Lower leg skin (tissue), 4 donors: ENCODE results near the gene SKIC2. TPM values are rescaled to one million over a fixed set of nuclear protein-coding genes. Genes with fewer than 3 reads are reported as not detected.
"Not testable (repeated sequence)": the region's sequence is repeated elsewhere in the genome, so short reads cannot be mapped to it uniquely, and the experiment has no call there.

Source experiments
- DNase-seq, 2 donors: peaks; one replicate each; pipeline ENCODE4 v3.0.0-alpha.2; 2019; ENCODE audit warnings: low spot score in 2 of 2
- H3K4me3 ChIP-seq: fragments of 200-600 bp; sonication (generic); 2 replicates; pipeline ENCODE4 v1.5.1; 2017; ENCODE audit warnings: mild to moderate bottlenecking, low read depth; ENCODE audit not compliant: poor library complexity, severe bottlenecking
- WGBS, 2 donors: methylation state at CpG; one replicate each; pipeline ENCODE4 v1.1.5; 2018; 5-methylcytosine and 5-hydroxymethylcytosine counted together
- intact Hi-C: fragments of 100-400 bp; cut with DNase I; formaldehyde crosslinking; loops from one replicate; pipeline ENCODE4 v1.15.0; 2023; ENCODE audit warnings: low total_unique reads
- microRNA counts, 2 donors: library from miRNA; unstranded; fragments of <30 nt; microRNA quantifications; one replicate each; lab custom pipeline; 2016
- microRNA-seq, 2 donors: library from miRNA; unstranded; fragments of <30 nt; microRNA quantifications; one replicate each; pipeline ENCODE4, GENCODE V29; 2016; ENCODE audit warnings: borderline replicate concordance in 2 of 2, borderline number of aligned reads in 1 of 2
- total RNA-seq, 4 donors: library from RNA; depleted of rRNA; stranded (reverse); fragments of >200 nt; gene quantifications; one replicate each; pipeline ENCODE4 v1.1.0, GENCODE V29; 2016

SKIC2 gene
- total RNA-seq, 4 donors from 2014 or later: 23.3 to 57.8 (median 32.3) TPM

DNA sequence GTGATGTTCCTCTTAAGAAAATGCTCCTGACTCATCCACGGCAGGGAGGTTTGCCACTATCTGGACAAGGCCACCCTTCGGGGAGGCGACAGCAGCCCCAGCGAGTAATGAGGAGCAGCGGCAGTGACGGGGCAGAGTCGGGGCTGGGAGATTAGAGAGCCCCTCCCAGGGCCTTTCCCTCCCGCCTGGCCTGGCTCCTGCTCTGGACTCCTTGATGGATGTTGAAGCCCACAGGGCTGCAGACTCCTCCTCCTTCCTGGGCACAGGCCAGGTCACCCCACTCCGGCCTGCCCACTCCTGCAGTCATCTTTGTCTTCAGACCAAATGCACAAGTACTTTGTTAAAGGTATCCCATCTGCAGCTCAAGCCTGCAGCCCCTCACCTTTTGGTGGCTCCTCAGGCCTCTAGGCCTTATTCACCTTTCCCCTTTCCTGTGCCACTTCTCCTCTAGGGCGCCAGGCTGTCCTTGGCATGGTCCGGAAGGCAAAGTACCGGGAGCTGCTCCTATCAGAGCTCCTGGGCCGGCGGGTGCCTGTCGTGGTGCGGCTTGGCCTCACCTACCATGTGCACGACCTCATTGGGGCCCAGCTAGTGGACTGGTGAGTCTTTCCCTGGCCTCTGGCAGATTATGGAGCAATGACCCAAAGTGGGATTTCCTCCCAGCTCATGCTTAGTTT is 54.1 kb downstream of the SKIC2 start:
- WGBS, 2 donors: 74 to 88% methylated on average over 17 of the region's 17 CpGs

DNA sequence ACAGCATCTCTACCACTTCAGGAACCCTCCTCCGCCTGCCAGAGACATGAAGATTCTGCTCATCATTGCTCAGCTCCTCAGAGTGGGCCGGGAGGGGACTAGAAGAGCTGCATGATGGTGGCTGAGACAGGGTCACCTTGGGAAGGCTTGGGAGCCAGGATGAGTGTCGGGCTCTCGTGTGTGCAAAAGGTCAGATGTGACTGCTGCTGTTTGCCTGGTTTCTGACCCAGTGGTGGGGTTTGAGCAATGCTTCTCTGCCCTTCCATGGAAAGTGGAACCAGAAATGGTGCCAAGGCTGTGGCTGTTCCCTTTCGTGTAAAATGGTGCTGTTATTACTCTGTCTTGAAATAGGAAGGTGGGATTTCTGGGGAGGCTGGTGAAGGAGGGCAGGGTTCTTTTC is 54.8 kb downstream of the SKIC2 start:
- H3K4me3 ChIP-seq, intact Hi-C loops, DNase-seq: not testable (repeated sequence)
- WGBS, 2 donors: no CpG with 5 or more reads among the region's 5 CpGs

More for the DNA sequence above, 54.1 kb downstream of the SKIC2 start:
- DNase-seq: peak in 1 of 2 donors; percentile 65
- intact Hi-C loops, H3K4me3 ChIP-seq: not testable (repeated sequence)

DNA sequence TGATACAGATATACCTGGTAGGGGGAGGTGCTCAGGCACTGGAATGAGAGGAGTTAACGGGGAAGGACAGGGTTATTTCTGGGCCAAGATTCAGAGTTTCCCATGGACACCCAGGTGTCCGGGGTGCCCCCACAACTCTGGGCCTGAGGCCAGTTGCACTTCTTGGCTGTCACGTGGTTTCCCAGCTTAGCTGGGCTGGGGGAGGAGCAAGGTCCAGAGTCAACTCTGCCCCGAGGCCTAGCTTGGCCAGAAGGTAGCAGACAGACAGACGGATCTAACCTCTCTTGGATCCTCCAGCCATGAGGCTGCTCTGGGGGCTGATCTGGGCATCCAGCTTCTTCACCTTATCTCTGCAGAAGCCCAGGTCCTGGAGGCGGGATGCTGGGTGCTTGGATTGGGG is 55.6 kb downstream of the SKIC2 start, which contains the start of gene C4B:
Gene C4B, plus strand, starts transcription at position 249 of the 400 bp plus-strand sequence. Its CDS starts 51 bp downstream, at position 300.
- DNase-seq, H3K4me3 ChIP-seq, intact Hi-C loops: not testable (repeated sequence)
- WGBS, 2 donors: no CpG with 5 or more reads among the region's 6 CpGs

MicroRNA genes within 50 kb of the gene (microRNA counts, 767-probe panel; counts per million panel counts)
- 0 to 358 counts per million in 2 donors for microRNA hsa-miR-1236 (lab: Ali Mortazavi, UCI)

Small RNA genes within 50 kb of the gene (microRNA-seq; reads per million reads assigned to microRNA genes)
- 0 reads per million in 2 donors for gene MIR1236

Other genes with a start within 250 kb of the SKIC2 start
- gene LY6G6D, start 243.8 kb upstream of the SKIC2 start, total RNA-seq: 1 to 10 TPM in 1 of 4 donors, not detected in 3; 9.5 TPM
- gene LY6G6C, start 237.4 kb upstream of the SKIC2 start, total RNA-seq: 100 to 1,000 TPM; 189 to 513 (median 237) TPM
- gene MPIG6B, start 235.8 kb upstream of the SKIC2 start, total RNA-seq: 10 to 100 TPM in 1 of 4 donors, 1 to 10 TPM in 3; 6.0 to 10.5 (median 7.9) TPM
- gene DDAH2, start 229.9 kb upstream of the SKIC2 start, total RNA-seq: 100 to 1,000 TPM in 3 of 4 donors, 10 to 100 TPM in 1; 65.7 to 124 (median 106) TPM
- 100 to 1,000 TPM; 293 to 430 (median 393) TPM for gene CLIC1, start 222.6 kb upstream of the SKIC2 start, total RNA-seq
- 10 to 100 TPM in 3 of 4 donors, 1 to 10 TPM in 1; 7.8 to 13.8 (median 11.4) TPM for gene MSH5, start 219.2 kb upstream of the SKIC2 start, total RNA-seq
- gene SAPCD1, start 196.5 kb upstream of the SKIC2 start, total RNA-seq: 10 to 100 TPM; 25.3 to 80.6 (median 55.3) TPM
- gene VWA7, start 181.8 kb upstream of the SKIC2 start, total RNA-seq: 1 to 10 TPM in 3 of 4 donors, under 1 TPM in 1; 0.49 to 4.8 (median 1.4) TPM
- gene VARS1, start 163.4 kb upstream of the SKIC2 start, total RNA-seq: 10 to 100 TPM; 39.2 to 53.9 (median 46.9) TPM
- 10 to 100 TPM; 24.7 to 34.5 (median 28.7) TPM for gene LSM2, start 152.2 kb upstream of the SKIC2 start, total RNA-seq
- gene HSPA1L, start 143.9 kb upstream of the SKIC2 start, total RNA-seq: 1 to 10 TPM; 1.3 to 2.3 (median 1.8) TPM
- gene HSPA1A, start 143.6 kb upstream of the SKIC2 start, total RNA-seq: 100 to 1,000 TPM; 237 to 342 (median 321) TPM
- 100 to 1,000 TPM; 378 to 549 (median 420) TPM for gene HSPA1B, start 131.4 kb upstream of the SKIC2 start, total RNA-seq
- gene NEU1, start 96.4 kb upstream of the SKIC2 start, total RNA-seq: 10 to 100 TPM; 29.1 to 47.6 (median 39.6) TPM
- 1 to 10 TPM; 1.6 to 5.2 (median 3.2) TPM for gene SLC44A4, start 80.2 kb upstream of the SKIC2 start, total RNA-seq
- gene EHMT2, start 61.5 kb upstream of the SKIC2 start, total RNA-seq: 10 to 100 TPM; 25.5 to 39.3 (median 33.6) TPM
- 1 to 10 TPM in 1 of 4 donors, under 1 TPM in 3; 0.25 to 1.6 (median 0.77) TPM for gene ZBTB12, start 57.1 kb upstream of the SKIC2 start, total RNA-seq
- 1 to 10 TPM; 4.9 to 7.7 (median 6.7) TPM for gene C2, start 31.5 kb upstream of the SKIC2 start, total RNA-seq
- 10 to 100 TPM in 1 of 4 donors, 1 to 10 TPM in 3; 1.4 to 13.1 (median 4.5) TPM for gene CFB, start 13.1 kb upstream of the SKIC2 start, total RNA-seq
- gene NELFE, start 204 bp upstream of the SKIC2 start, total RNA-seq: 10 to 100 TPM; 53.2 to 88.2 (median 83.4) TPM
- 10 to 100 TPM; 14.6 to 19.9 (median 16.4) TPM for gene DXO, start 13.0 kb downstream of the SKIC2 start, total RNA-seq
- 10 to 100 TPM in 1 of 4 donors, 1 to 10 TPM in 3; 5.6 to 10.4 (median 7.4) TPM for gene C4A, start 22.9 kb downstream of the SKIC2 start, total RNA-seq
- gene C4B, start 55.6 kb downstream of the SKIC2 start, total RNA-seq: 10 to 100 TPM in 1 of 4 donors, 1 to 10 TPM in 3; 4.5 to 12.1 (median 6.3) TPM
- 1 to 10 TPM in 1 of 4 donors, under 1 TPM in 2, not detected in 1; 0.27 to 3.9 (median 0.88) TPM for gene CYP21A2, start 79.2 kb downstream of the SKIC2 start, total RNA-seq
- 100 to 1,000 TPM in 1 of 4 donors, 10 to 100 TPM in 3; 24.9 to 155 (median 46.3) TPM for gene TNXB, start 150.2 kb downstream of the SKIC2 start, total RNA-seq
- 100 to 1,000 TPM in 1 of 4 donors, 10 to 100 TPM in 3; 46.8 to 102 (median 54.1) TPM for gene ATF6B, start 169.1 kb downstream of the SKIC2 start, total RNA-seq
- gene FKBPL, start 171.1 kb downstream of the SKIC2 start, total RNA-seq: 10 to 100 TPM in 1 of 4 donors, 1 to 10 TPM in 3; 5.8 to 12.5 (median 8.0) TPM
- gene PRRT1, start 192.8 kb downstream of the SKIC2 start, total RNA-seq: 1 to 10 TPM in 2 of 4 donors, under 1 TPM in 2; 0.56 to 2.6 (median 0.94) TPM
- gene PPT2, start 195.0 kb downstream of the SKIC2 start, total RNA-seq: 100 to 1,000 TPM in 1 of 4 donors, 10 to 100 TPM in 3; 36.6 to 220 (median 56.9) TPM
- gene EGFL8, start 205.4 kb downstream of the SKIC2 start, total RNA-seq: 10 to 100 TPM; 12.5 to 40.8 (median 18.6) TPM
- gene AGPAT1, start 216.9 kb downstream of the SKIC2 start, total RNA-seq: 10 to 100 TPM; 18.8 to 53.2 (median 28.0) TPM
- 10 to 100 TPM; 52.4 to 75.3 (median 56.8) TPM for gene RNF5, start 219.2 kb downstream of the SKIC2 start, total RNA-seq
- 1 to 10 TPM in 3 of 4 donors, under 1 TPM in 1; 0.56 to 4.1 (median 2.3) TPM for gene AGER, start 225.1 kb downstream of the SKIC2 start, total RNA-seq
- 10 to 100 TPM; 49.2 to 63.9 (median 55.8) TPM for gene PBX2, start 231.0 kb downstream of the SKIC2 start, total RNA-seq
- 1 to 10 TPM in 3 of 4 donors, under 1 TPM in 1; 0.69 to 7.5 (median 4.3) TPM for gene GPSM3, start 233.5 kb downstream of the SKIC2 start, total RNA-seq